Jurkat, Clone E6-1 (cell line): ENCODE results near the gene INPP5B.
A peak's percentile ranks its signal among the peaks of the same experiment; 100 is the strongest.

Source experiments
- DNase-seq: peaks from one replicate; pipeline ENCODE4 v3.0.0-alpha.2; 2011; ENCODE audit warnings: low read depth, low spot score
- H3K4me3 ChIP-seq: 2 replicates; pipeline ENCODE4 v1.5.1; 2011; ENCODE audit warnings: mild to moderate bottlenecking, low read length, control low read depth, moderate library complexity

INPP5B gene

GRCh38 chr1:37817481-37817880 is 129.4 kb downstream of the INPP5B start:
- DNase-seq = no peak
- no peak overlapping the region for H3K4me3 ChIP-seq

GRCh38 chr1:37814252-37814651 is 132.6 kb downstream of the INPP5B start:
- no peak overlapping the region for H3K4me3 ChIP-seq
- no peak for DNase-seq

GRCh38 chr1:37813529-37814145 is 133.2 kb downstream of the INPP5B start:
- DNase-seq = no peak
- no peak overlapping the region for H3K4me3 ChIP-seq

GRCh38 chr1:37811027-37811655 is 135.7 kb downstream of the INPP5B start:
- H3K4me3 ChIP-seq = no peak overlapping the region
- peak; percentile 51 for DNase-seq
